Common myeloid progenitor, CD34-positive (primary cell): ENCODE measurements around the gene GSG1L.

Experiments used
- CTCF ChIA-PET: fragments of 350-600 bp; sonication (Branson Sonifier 250); formaldehyde crosslinking; loops from one replicate; lab custom pipeline; 2021; ENCODE audit warnings: antibody characterized with exemption; lab: Charles Lee
- POLR2A ChIA-PET: fragments of 350-600 bp; sonication (Branson Sonifier 250); formaldehyde crosslinking; loops from one replicate; lab custom pipeline; 2021; ENCODE audit warnings: antibody characterized with exemption; lab: Charles Lee
- DNase-seq, 3 donors: peaks; one replicate each; pipeline versions ENCODE4 v3.0.0 to v3.0.0-alpha.2; 2013
- H3K27ac ChIP-seq, 2 experiments: 1 replicate in 1 of 2; 2 replicates in 1 of 2; pipeline ENCODE4 v1.7.0; 2013; ENCODE audit warnings: inconsistent platforms in 2 of 2, low read length in 2 of 2, mild to moderate bottlenecking in 2 of 2, low read depth in 1 of 2, moderate library complexity in 1 of 2; ENCODE audit not compliant: severe bottlenecking in 2 of 2, insufficient read depth in 1 of 2, poor library complexity in 1 of 2
- H3K27me3 ChIP-seq, 5 experiments: replicated peaks in 2 of 5; 1 replicate in 3 of 5; 2 replicates in 2 of 5; pipeline versions ENCODE4 v1.6.1 to v1.7.0; 2013; ENCODE audit warnings: low read length in 4 of 5, mild to moderate bottlenecking in 2 of 5, moderate library complexity in 2 of 5, inconsistent platforms in 1 of 5; ENCODE audit not compliant: insufficient read depth in 5 of 5, control insufficient read depth in 4 of 5
- H3K36me3 ChIP-seq, 4 experiments: 1 replicate in 2 of 4; 2 replicates in 2 of 4; pipeline versions ENCODE4 v1.6.1 to v1.7.0; 2013; ENCODE audit warnings: low read length in 3 of 4, control low read depth in 1 of 4, mild to moderate bottlenecking in 1 of 4; ENCODE audit not compliant: control insufficient read depth in 4 of 4, insufficient read depth in 4 of 4
- H3K4me1 ChIP-seq, 4 experiments: 1 replicate in 3 of 4; 2 replicates in 1 of 4; pipeline versions ENCODE4 v1.6.1 to v1.7.1; 2013; ENCODE audit warnings: low read length in 3 of 4, mild to moderate bottlenecking in 3 of 4, control low read depth in 1 of 4, inconsistent platforms in 1 of 4, moderate library complexity in 1 of 4; ENCODE audit not compliant: control insufficient read depth in 4 of 4, insufficient read depth in 4 of 4; ENCODE audit errors: control extremely low read depth in 1 of 4
- H3K4me3 ChIP-seq, 7 experiments: 1 replicate in 4 of 7; 2 replicates in 3 of 7; pipeline versions ENCODE4 v1.5.1 to v1.7.0; 2013; ENCODE audit warnings: mild to moderate bottlenecking in 7 of 7, low read length in 6 of 7, moderate library complexity in 6 of 7, inconsistent platforms in 2 of 7, low read depth in 2 of 7, control low read depth in 1 of 7; ENCODE audit not compliant: insufficient read depth in 4 of 7, control insufficient read depth in 1 of 7; ENCODE audit errors: extremely low read depth in 1 of 7
- H3K9me3 ChIP-seq, 5 experiments: 1 replicate in 4 of 5; 2 replicates in 1 of 5; pipeline versions ENCODE4 v1.6.1 to v1.7.1; 2013; ENCODE audit warnings: low read length in 4 of 5, mild to moderate bottlenecking in 2 of 5, inconsistent platforms in 1 of 5, low read depth in 1 of 5, moderate library complexity in 1 of 5; ENCODE audit not compliant: control insufficient read depth in 4 of 5, insufficient read depth in 2 of 5; ENCODE audit errors: control extremely low read depth in 1 of 5
- WGBS: methylation state at CpG from one replicate; pipeline ENCODE4 v1.1.5; 2013; ENCODE audit not compliant: insufficient coverage; 5-methylcytosine and 5-hydroxymethylcytosine counted together

The GSG1L gene

GRCh38 chr16:27786923-27787625 is 276.4 kb downstream of the GSG1L start:
- no peak for DNase-seq
- Histone ChIP-seq H3K4me3 (no peak overlapping the region), H3K27me3 (no peaks in the 10 kb centered on the region), H3K9me3 (no peaks in the 10 kb centered on the region), H3K27ac (no peak overlapping the region), H3K4me1 (no peaks in the 10 kb centered on the region), H3K36me3 (no peaks in the 10 kb centered on the region)
- ChIA-PET CTCF (no interaction called here), POLR2A (no interaction called here)
- 98% methylated on average over 8 of the region's 19 CpGs for WGBS

DNA sequence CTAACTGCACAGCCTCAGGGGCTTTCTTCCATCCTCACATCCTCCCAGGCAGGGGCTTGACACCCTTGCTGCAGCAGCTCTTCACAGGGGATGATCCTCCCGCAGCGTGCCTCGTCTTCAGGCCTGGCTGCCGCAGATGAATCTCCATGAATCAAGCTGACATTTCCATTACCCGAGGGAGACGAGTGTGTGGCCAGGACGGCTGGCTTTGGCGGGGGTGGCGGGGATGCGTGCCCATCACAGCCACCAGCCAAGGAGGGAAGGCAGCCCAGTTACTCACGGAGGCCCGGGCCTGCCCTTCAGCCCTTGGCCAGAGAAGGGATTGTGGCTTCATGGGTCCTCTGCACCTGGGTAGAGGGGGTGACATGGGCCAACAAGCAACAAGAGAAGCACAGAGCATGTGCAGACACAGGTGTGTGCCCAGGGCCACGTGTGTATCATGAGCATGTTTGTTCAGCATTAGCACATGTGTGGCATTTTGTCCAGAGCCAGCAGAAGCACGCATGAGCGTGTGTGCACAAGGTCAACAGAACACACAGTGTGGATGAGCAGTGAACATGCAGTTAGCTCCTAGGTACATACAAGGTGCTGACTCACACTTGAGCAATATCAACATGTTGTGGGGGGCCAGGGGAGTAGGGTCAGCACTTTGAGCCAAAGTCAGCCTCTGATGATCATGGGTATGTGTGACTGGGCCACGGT is 277.1 kb downstream of the GSG1L start:
- H3K4me1 ChIP-seq = no peaks in the 10 kb centered on the region
- no peak overlapping the region for H3K4me3 ChIP-seq
- no peak overlapping the region for H3K27ac ChIP-seq
- H3K27me3 ChIP-seq = no peaks in the 10 kb centered on the region
- 83% methylated on average over 12 of the region's 16 CpGs for WGBS
- H3K9me3 ChIP-seq = no peaks in the 10 kb centered on the region
- ChIA-PET CTCF (no interaction called here), POLR2A (interaction anchor here (1.1 kb wide), 1 partner anchor 88 kb away, joined by 4 read pairs; no protein-coding TSS in a partner anchor)
- no peaks in the 10 kb centered on the region for H3K36me3 ChIP-seq
- no peak for DNase-seq

GRCh38 chr16:27785307-27785678 is 278.2 kb downstream of the GSG1L start:
- H3K9me3 ChIP-seq = no peaks in the 10 kb centered on the region
- POLR2A ChIA-PET = interaction anchor here (1.1 kb wide), 1 partner anchor 87 kb away, joined by 4 read pairs; no protein-coding TSS in a partner anchor
- H3K27me3 ChIP-seq = no peaks in the 10 kb centered on the region
- no peaks in the 10 kb centered on the region for H3K36me3 ChIP-seq
- DNase-seq = no peak
- no peak overlapping the region for H3K27ac ChIP-seq
- H3K4me3 ChIP-seq = no peak overlapping the region
- 96% methylated on average over 6 of the region's 7 CpGs for WGBS
- CTCF ChIA-PET = no interaction called here
- H3K4me1 ChIP-seq = no peaks in the 10 kb centered on the region

GRCh38 chr16:27784351-27785306 is 278.9 kb downstream of the GSG1L start:
- Histone ChIP-seq H3K27me3 (no peaks in the 10 kb centered on the region), H3K36me3 (no peaks in the 10 kb centered on the region), H3K4me1 (no peaks in the 10 kb centered on the region), H3K9me3 (no peaks in the 10 kb centered on the region), H3K27ac (no peak overlapping the region), H3K4me3 (no peak overlapping the region)
- 78% methylated on average over 15 of the region's 20 CpGs for WGBS
- no peak for DNase-seq
- ChIA-PET CTCF (no interaction called here), POLR2A (no interaction called here)

GRCh38 chr16:27781981-27782880 is 281.3 kb downstream of the GSG1L start:
- H3K36me3 ChIP-seq = peaks cover 0 to 2% (median 0%) of the 10 kb centered on the region in 4 experiments
- no peaks in the 10 kb centered on the region for H3K4me1 ChIP-seq
- CTCF ChIA-PET = no interaction called here
- 83% methylated on average over 13 of the region's 19 CpGs for WGBS
- H3K4me3 ChIP-seq = no peak overlapping the region
- no peaks in the 10 kb centered on the region for H3K9me3 ChIP-seq
- DNase-seq = no peak
- no peaks in the 10 kb centered on the region for H3K27me3 ChIP-seq
- POLR2A ChIA-PET = no interaction called here
- no peak overlapping the region for H3K27ac ChIP-seq

DNA sequence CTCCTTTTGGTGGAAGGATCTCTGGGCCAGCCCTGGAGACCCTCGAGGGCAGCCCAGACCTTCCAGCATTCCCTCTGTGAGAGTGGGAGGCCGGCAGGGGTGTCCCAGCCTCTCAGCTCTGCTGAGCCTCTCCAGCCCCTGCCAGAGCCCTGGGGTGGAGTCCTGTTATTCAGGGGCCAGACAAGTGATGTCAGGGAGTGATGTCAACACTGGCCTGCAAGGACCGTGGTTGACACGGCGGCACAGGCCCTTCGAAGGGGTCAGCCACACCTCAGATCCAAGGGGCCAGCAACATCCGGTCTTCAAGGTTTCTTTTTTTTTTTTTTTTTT is 282.4 kb downstream of the GSG1L start:
- H3K4me3 ChIP-seq = no peak overlapping the region
- H3K36me3 ChIP-seq = peaks cover 0 to 2% (median 0%) of the 10 kb centered on the region in 4 experiments
- H3K9me3 ChIP-seq = no peaks in the 10 kb centered on the region
- POLR2A ChIA-PET = no interaction called here
- DNase-seq = no peak
- no peaks in the 10 kb centered on the region for H3K4me1 ChIP-seq
- no peaks in the 10 kb centered on the region for H3K27me3 ChIP-seq
- CTCF ChIA-PET = no interaction called here
- no peak overlapping the region for H3K27ac ChIP-seq
- WGBS = 64% methylated on average over 2 of the region's 7 CpGs
